GM06990 (cell line): ENCODE measurements around the gene ZCCHC4.

Experiments used
- DNase-seq: peaks from one replicate; pipeline ENCODE4 v3.0.0-alpha.2; 2011; ENCODE audit not compliant: insufficient read length; ENCODE audit errors: extremely low read depth
- H3K27me3 ChIP-seq: replicated peaks from 2 replicates; pipeline ENCODE4 v1.6.0; 2011; ENCODE audit warnings: low read length; ENCODE audit not compliant: control insufficient read depth, insufficient read depth
- H3K36me3 ChIP-seq: 2 replicates; pipeline ENCODE4 v1.5.1; 2011; ENCODE audit warnings: low read length; ENCODE audit not compliant: control insufficient read depth, insufficient read depth
- H3K4me3 ChIP-seq: replicated peaks from 2 replicates; pipeline ENCODE4 v1.5.1; 2011; ENCODE audit warnings: low read depth, mild to moderate bottlenecking, control low read depth, low read length
- TF ChIP-seq, protein P1 (sequence below): IDR thresholded peaks from 2 replicates; pipeline ENCODE4 v1.5.1; 2011; ENCODE audit warnings: low read length, control low read depth, mild to moderate bottlenecking, inconsistent platforms; ENCODE audit not compliant: insufficient read depth, poor library complexity, severe bottlenecking

Gene ZCCHC4, protein sequence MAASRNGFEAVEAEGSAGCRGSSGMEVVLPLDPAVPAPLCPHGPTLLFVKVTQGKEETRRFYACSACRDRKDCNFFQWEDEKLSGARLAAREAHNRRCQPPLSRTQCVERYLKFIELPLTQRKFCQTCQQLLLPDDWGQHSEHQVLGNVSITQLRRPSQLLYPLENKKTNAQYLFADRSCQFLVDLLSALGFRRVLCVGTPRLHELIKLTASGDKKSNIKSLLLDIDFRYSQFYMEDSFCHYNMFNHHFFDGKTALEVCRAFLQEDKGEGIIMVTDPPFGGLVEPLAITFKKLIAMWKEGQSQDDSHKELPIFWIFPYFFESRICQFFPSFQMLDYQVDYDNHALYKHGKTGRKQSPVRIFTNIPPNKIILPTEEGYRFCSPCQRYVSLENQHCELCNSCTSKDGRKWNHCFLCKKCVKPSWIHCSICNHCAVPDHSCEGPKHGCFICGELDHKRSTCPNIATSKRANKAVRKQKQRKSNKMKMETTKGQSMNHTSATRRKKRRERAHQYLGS

DNA sequence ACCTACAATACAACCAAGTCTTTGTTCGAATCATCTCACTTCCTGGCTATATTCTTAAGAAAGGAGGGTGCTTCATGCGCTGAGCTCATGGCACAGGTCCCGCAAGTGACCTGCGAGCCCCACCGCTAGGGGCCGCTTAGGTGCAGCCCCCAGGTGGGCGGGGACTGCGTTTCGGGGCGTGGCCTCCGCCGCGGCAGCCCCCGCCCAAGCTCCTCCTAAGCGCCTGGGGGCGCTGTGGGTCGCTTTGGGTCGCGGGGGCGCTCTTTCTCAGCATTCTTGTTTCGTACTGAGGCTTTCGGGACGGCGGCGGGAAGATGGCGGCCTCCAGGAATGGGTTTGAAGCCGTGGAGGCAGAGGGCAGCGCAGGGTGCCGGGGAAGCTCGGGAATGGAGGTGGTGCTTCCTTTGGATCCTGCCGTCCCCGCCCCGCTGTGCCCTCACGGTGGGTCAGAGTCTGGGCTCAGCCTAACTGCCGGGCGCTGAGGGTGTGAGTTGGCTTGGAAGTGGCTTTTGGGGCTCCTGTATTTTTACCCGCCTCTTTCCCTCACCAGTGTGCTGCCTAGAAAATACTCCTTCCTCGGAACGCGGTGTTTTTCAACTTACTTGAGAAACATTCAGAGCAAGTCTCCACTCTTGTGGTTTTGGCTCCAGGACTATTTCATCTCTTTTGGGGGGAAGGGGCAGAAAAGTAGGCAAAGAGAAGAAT lies at the start of gene ZCCHC4:
Gene ZCCHC4 (plus strand): TSS at position 279 of the 705 bp plus-strand sequence. CDS start 36 bp downstream, at position 315.
- TF ChIP-seq, protein P1, sequence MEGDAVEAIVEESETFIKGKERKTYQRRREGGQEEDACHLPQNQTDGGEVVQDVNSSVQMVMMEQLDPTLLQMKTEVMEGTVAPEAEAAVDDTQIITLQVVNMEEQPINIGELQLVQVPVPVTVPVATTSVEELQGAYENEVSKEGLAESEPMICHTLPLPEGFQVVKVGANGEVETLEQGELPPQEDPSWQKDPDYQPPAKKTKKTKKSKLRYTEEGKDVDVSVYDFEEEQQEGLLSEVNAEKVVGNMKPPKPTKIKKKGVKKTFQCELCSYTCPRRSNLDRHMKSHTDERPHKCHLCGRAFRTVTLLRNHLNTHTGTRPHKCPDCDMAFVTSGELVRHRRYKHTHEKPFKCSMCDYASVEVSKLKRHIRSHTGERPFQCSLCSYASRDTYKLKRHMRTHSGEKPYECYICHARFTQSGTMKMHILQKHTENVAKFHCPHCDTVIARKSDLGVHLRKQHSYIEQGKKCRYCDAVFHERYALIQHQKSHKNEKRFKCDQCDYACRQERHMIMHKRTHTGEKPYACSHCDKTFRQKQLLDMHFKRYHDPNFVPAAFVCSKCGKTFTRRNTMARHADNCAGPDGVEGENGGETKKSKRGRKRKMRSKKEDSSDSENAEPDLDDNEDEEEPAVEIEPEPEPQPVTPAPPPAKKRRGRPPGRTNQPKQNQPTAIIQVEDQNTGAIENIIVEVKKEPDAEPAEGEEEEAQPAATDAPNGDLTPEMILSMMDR = peak; percentile 100

DNA sequence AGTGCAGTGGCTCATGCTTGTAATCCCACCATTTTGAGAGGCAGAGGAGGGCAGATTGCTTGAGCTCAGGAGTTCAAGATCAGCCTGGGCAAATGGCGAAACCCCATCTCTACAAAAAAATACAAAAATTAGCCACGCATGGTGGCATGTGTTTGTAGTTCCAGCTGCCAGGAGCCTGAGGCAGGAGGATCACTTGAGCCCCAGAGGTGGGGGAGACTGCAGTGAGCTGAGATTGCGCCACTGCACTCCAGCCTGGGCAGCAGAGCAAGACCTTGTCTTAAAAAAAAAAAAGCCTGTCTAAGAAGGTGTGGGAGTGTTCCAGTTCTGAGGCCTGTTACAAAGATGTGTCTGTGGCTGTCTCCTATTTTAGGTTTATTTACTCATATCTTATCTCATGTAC lies 40.7 kb upstream of the ZCCHC4 start:
- Histone ChIP-seq H3K36me3 (peaks cover 4% of the 10 kb centered on the region), H3K4me3 (no peak overlapping the region), H3K27me3 (no peaks in the 10 kb centered on the region)
- DNase-seq = no peak
- TF ChIP-seq, protein P1 = no peak

More for the DNA sequence above, at the start of gene ZCCHC4:
- Histone ChIP-seq H3K36me3 (no peaks in the 10 kb centered on the region), H3K27me3 (no peaks in the 10 kb centered on the region), H3K4me3 (peak within 1 kb of the TSS; percentile 95)
- DNase-seq = peak; percentile 96

DNA sequence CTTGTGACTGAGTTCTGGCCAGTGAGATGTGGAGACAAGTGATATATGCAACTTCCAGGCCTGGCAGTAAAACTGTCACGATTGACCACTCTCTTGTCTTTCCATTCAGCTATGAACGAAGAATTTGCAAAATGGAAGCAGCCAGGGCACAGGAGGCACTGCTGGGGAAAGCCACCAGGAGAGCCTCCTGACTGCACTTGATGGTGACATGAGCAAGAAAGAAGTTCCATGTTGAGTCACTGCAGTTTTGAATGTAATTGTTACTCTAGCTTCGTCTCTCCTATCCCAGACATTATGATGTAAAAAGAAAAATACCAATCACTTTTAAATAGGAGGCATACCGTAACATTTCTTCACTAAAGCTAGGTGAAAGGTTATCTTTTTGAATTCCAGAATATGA lies 32.4 kb upstream of the ZCCHC4 start:
- H3K27me3 ChIP-seq = no peaks in the 10 kb centered on the region
- H3K36me3 ChIP-seq = no peaks in the 10 kb centered on the region; the same call in 1 of the 2 replicates
- no peak for DNase-seq
- TF ChIP-seq, protein P1 = no peak
- H3K4me3 ChIP-seq = no peak overlapping the region

DNA sequence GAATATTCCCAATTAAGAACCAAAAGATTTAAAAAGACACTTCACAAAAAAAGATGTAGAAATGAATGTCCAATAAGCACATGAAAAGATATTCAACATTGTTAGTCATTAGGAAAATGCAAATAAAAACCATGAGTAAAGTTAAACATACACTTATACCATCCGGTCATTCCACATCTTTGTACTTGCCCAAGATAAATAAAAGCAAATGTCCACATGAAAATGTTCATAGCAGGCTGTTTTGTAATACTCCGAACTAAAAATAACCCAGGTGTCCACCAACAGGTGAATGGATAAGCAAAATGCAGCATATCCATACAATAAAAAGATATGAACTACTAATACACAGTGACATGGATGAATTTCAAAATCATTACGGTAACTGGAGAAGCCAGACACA lies 28.6 kb upstream of the ZCCHC4 start:
- no peak for DNase-seq
- TF ChIP-seq, protein P1 = no peak
- no peaks in the 10 kb centered on the region for H3K27me3 ChIP-seq
- no peaks in the 10 kb centered on the region for H3K36me3 ChIP-seq
- no peak overlapping the region for H3K4me3 ChIP-seq

DNA sequence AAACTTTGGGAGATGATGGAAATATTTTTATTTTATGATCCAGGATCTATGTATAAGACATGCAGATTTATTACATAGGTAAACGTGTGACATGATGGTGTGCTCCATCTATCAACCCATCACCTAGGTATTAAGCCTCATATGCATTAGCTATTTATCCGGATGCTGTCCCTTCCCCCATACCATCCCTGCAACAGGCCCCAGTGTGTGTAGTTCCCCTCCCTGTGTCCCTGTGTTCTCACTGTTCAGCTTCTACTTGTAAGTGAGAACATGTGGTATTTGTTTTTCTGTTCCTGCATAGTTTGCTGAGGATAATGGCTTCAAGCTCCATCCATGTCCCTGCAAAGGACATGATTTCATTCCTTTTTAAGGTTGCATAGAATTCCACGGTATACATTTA lies 28.1 kb upstream of the ZCCHC4 start:
- TF ChIP-seq, protein P1 = no peak
- H3K27me3 ChIP-seq = no peaks in the 10 kb centered on the region
- no peak for DNase-seq

More for the DNA sequence above, 28.1 kb upstream of the ZCCHC4 start:
- H3K36me3 ChIP-seq = no peaks in the 10 kb centered on the region
- H3K4me3 ChIP-seq = no peak overlapping the region
